Measurements from ENCODE around the gene CALHM6.

The CALHM6 gene

GRCh38 chr6:116445102-116445501 lies 16.1 kb upstream of the CALHM6 start:
- Histone ChIP-seq H3K4me3 (ENCODE audit: low read length in 2 of 2) (no peak overlapping the region), H3K9ac (ENCODE audit: low read length in 2 of 2) (no peak overlapping the region), H3K27me3 (ENCODE audit: control insufficient read depth in 1 of 2, insufficient read depth in 2 of 2, low read length in 2 of 2) (no peaks in the 10 kb centered on the region), H3K9me3 (ENCODE audit: control insufficient read depth in 2 of 2, low read length in 2 of 2) (no peaks in the 10 kb centered on the region), H3K4me1 (ENCODE audit: control insufficient read depth, insufficient read depth, low read length) (no peaks in the 10 kb centered on the region), H3K27ac (ENCODE audit: low read length) (no peak overlapping the region), H3K36me3 (ENCODE audit: control insufficient read depth in 2 of 2, insufficient read depth in 2 of 2, low read length in 2 of 2) (no peaks in the 10 kb centered on the region)

GRCh38 chr6:116446399-116446798 lies 14.8 kb upstream of the CALHM6 start:
- no peaks in the 10 kb centered on the region for H3K36me3 ChIP-seq (ENCODE audit: control insufficient read depth in 2 of 2, insufficient read depth in 2 of 2, low read length in 2 of 2)
- H3K9ac ChIP-seq (ENCODE audit: low read length in 2 of 2), result no peak overlapping the region
- H3K27ac ChIP-seq (ENCODE audit: low read length), result no peak overlapping the region
- no peaks in the 10 kb centered on the region for H3K4me1 ChIP-seq (ENCODE audit: control insufficient read depth, insufficient read depth, low read length)
- H3K4me3 ChIP-seq (ENCODE audit: low read length in 2 of 2), result no peak overlapping the region
- no peaks in the 10 kb centered on the region for H3K9me3 ChIP-seq (ENCODE audit: control insufficient read depth in 2 of 2, low read length in 2 of 2)
- no peaks in the 10 kb centered on the region for H3K27me3 ChIP-seq (ENCODE audit: control insufficient read depth in 1 of 2, insufficient read depth in 2 of 2, low read length in 2 of 2)

GRCh38 chr6:116447052-116447451 lies 14.1 kb upstream of the CALHM6 start:
- no peak overlapping the region for H3K4me3 ChIP-seq (ENCODE audit: low read length in 2 of 2)
- no peaks in the 10 kb centered on the region for H3K36me3 ChIP-seq (ENCODE audit: control insufficient read depth in 2 of 2, insufficient read depth in 2 of 2, low read length in 2 of 2)
- H3K27me3 ChIP-seq (ENCODE audit: control insufficient read depth in 1 of 2, insufficient read depth in 2 of 2, low read length in 2 of 2), result no peaks in the 10 kb centered on the region
- no peak overlapping the region for H3K9ac ChIP-seq (ENCODE audit: low read length in 2 of 2)
- no peaks in the 10 kb centered on the region for H3K4me1 ChIP-seq (ENCODE audit: control insufficient read depth, insufficient read depth, low read length)
- no peaks in the 10 kb centered on the region for H3K9me3 ChIP-seq (ENCODE audit: control insufficient read depth in 2 of 2, low read length in 2 of 2)
- no peak overlapping the region for H3K27ac ChIP-seq (ENCODE audit: low read length)

- Histone ChIP-seq H3K4me3 (ENCODE audit: low read length in 2 of 2) (no peak overlapping the region), H3K36me3 (ENCODE audit: control insufficient read depth in 2 of 2, insufficient read depth in 2 of 2, low read length in 2 of 2) (no peaks in the 10 kb centered on the region), H3K9ac (ENCODE audit: low read length in 2 of 2) (no peak overlapping the region), H3K4me1 (ENCODE audit: control insufficient read depth, insufficient read depth, low read length) (no peaks in the 10 kb centered on the region), H3K27me3 (ENCODE audit: control insufficient read depth in 1 of 2, insufficient read depth in 2 of 2, low read length in 2 of 2) (no peaks in the 10 kb centered on the region), H3K9me3 (ENCODE audit: control insufficient read depth in 2 of 2, low read length in 2 of 2) (no peaks in the 10 kb centered on the region), H3K27ac (ENCODE audit: low read length) (no peak overlapping the region)
Measured at GRCh38 chr6:116447496-116448011, 13.6 kb upstream of the CALHM6 start.

- no peaks in the 10 kb centered on the region for H3K27me3 ChIP-seq (ENCODE audit: control insufficient read depth in 1 of 2, insufficient read depth in 2 of 2, low read length in 2 of 2)
- H3K4me1 ChIP-seq (ENCODE audit: control insufficient read depth, insufficient read depth, low read length), result no peaks in the 10 kb centered on the region
Measured at GRCh38 chr6:116449565-116449964, 11.6 kb upstream of the CALHM6 start.

GRCh38 chr6:116450185-116450710 lies 10.9 kb upstream of the CALHM6 start:
- Histone ChIP-seq H3K27me3 (ENCODE audit: control insufficient read depth in 1 of 2, insufficient read depth in 2 of 2, low read length in 2 of 2) (no peaks in the 10 kb centered on the region), H3K9me3 (ENCODE audit: control insufficient read depth in 2 of 2, low read length in 2 of 2) (no peaks in the 10 kb centered on the region), H3K9ac (ENCODE audit: low read length in 2 of 2) (no peak overlapping the region), H3K4me3 (ENCODE audit: low read length in 2 of 2) (no peak overlapping the region), H3K36me3 (ENCODE audit: control insufficient read depth in 2 of 2, insufficient read depth in 2 of 2, low read length in 2 of 2) (no peaks in the 10 kb centered on the region), H3K27ac (ENCODE audit: low read length) (no peak overlapping the region), H3K4me1 (ENCODE audit: control insufficient read depth, insufficient read depth, low read length) (no peaks in the 10 kb centered on the region)

More at GRCh38 chr6:116449565-116449964, 11.6 kb upstream of the CALHM6 start:
- Histone ChIP-seq H3K36me3 (ENCODE audit: control insufficient read depth in 2 of 2, insufficient read depth in 2 of 2, low read length in 2 of 2) (no peaks in the 10 kb centered on the region), H3K9me3 (ENCODE audit: control insufficient read depth in 2 of 2, low read length in 2 of 2) (no peaks in the 10 kb centered on the region), H3K4me3 (ENCODE audit: low read length in 2 of 2) (no peak overlapping the region), H3K9ac (ENCODE audit: low read length in 2 of 2) (no peak overlapping the region), H3K27ac (ENCODE audit: low read length) (no peak overlapping the region)

- Histone ChIP-seq H3K27ac (ENCODE audit: low read length) (no peak overlapping the region), H3K27me3 (ENCODE audit: control insufficient read depth in 1 of 2, insufficient read depth in 2 of 2, low read length in 2 of 2) (no peaks in the 10 kb centered on the region), H3K4me1 (ENCODE audit: control insufficient read depth, insufficient read depth, low read length) (no peaks in the 10 kb centered on the region), H3K9me3 (ENCODE audit: control insufficient read depth in 2 of 2, low read length in 2 of 2) (no peaks in the 10 kb centered on the region), H3K9ac (ENCODE audit: low read length in 2 of 2) (no peak overlapping the region), H3K4me3 (ENCODE audit: low read length in 2 of 2) (no peak overlapping the region), H3K36me3 (ENCODE audit: control insufficient read depth in 2 of 2, insufficient read depth in 2 of 2, low read length in 2 of 2) (no peaks in the 10 kb centered on the region)
Measured at GRCh38 chr6:116450769-116451740, 10.1 kb upstream of the CALHM6 start.

- no peak overlapping the region for H3K9ac ChIP-seq (ENCODE audit: low read length in 2 of 2)
- H3K9me3 ChIP-seq (ENCODE audit: control insufficient read depth in 2 of 2, low read length in 2 of 2), result no peaks in the 10 kb centered on the region
Measured at GRCh38 chr6:116451916-116452315, 9.3 kb upstream of the CALHM6 start.

GRCh38 chr6:116452531-116452930 lies 8.6 kb upstream of the CALHM6 start:
- Histone ChIP-seq H3K27ac (ENCODE audit: low read length) (no peak overlapping the region), H3K27me3 (ENCODE audit: control insufficient read depth in 1 of 2, insufficient read depth in 2 of 2, low read length in 2 of 2) (no peaks in the 10 kb centered on the region)

More at GRCh38 chr6:116451916-116452315, 9.3 kb upstream of the CALHM6 start:
- Histone ChIP-seq H3K27me3 (ENCODE audit: control insufficient read depth in 1 of 2, insufficient read depth in 2 of 2, low read length in 2 of 2) (no peaks in the 10 kb centered on the region), H3K27ac (ENCODE audit: low read length) (no peak overlapping the region), H3K4me1 (ENCODE audit: control insufficient read depth, insufficient read depth, low read length) (no peaks in the 10 kb centered on the region), H3K4me3 (ENCODE audit: low read length in 2 of 2) (no peak overlapping the region), H3K36me3 (ENCODE audit: control insufficient read depth in 2 of 2, insufficient read depth in 2 of 2, low read length in 2 of 2) (no peaks in the 10 kb centered on the region)

GRCh38 chr6:116456106-116456505 lies 5.1 kb upstream of the CALHM6 start:
- Histone ChIP-seq H3K27me3 (ENCODE audit: control insufficient read depth in 1 of 2, insufficient read depth in 2 of 2, low read length in 2 of 2) (no peaks in the 10 kb centered on the region), H3K9me3 (ENCODE audit: control insufficient read depth in 2 of 2, low read length in 2 of 2) (no peaks in the 10 kb centered on the region), H3K27ac (ENCODE audit: low read length) (no peak overlapping the region), H3K9ac (ENCODE audit: low read length in 2 of 2) (no peak overlapping the region), H3K4me1 (ENCODE audit: control insufficient read depth, insufficient read depth, low read length) (no peaks in the 10 kb centered on the region), H3K36me3 (ENCODE audit: control insufficient read depth in 2 of 2, insufficient read depth in 2 of 2, low read length in 2 of 2) (no peaks in the 10 kb centered on the region), H3K4me3 (ENCODE audit: low read length in 2 of 2) (no peak overlapping the region)

More at GRCh38 chr6:116452531-116452930, 8.6 kb upstream of the CALHM6 start:
- Histone ChIP-seq H3K9me3 (ENCODE audit: control insufficient read depth in 2 of 2, low read length in 2 of 2) (no peaks in the 10 kb centered on the region), H3K9ac (ENCODE audit: low read length in 2 of 2) (no peak overlapping the region), H3K4me3 (ENCODE audit: low read length in 2 of 2) (no peak overlapping the region), H3K4me1 (ENCODE audit: control insufficient read depth, insufficient read depth, low read length) (no peaks in the 10 kb centered on the region), H3K36me3 (ENCODE audit: control insufficient read depth in 2 of 2, insufficient read depth in 2 of 2, low read length in 2 of 2) (no peaks in the 10 kb centered on the region)

- H3K4me1 ChIP-seq (ENCODE audit: control insufficient read depth, insufficient read depth, low read length), result no peaks in the 10 kb centered on the region
- no peak overlapping the region for H3K4me3 ChIP-seq (ENCODE audit: low read length in 2 of 2)
- H3K9me3 ChIP-seq (ENCODE audit: control insufficient read depth in 2 of 2, low read length in 2 of 2), result no peaks in the 10 kb centered on the region
- H3K27ac ChIP-seq (ENCODE audit: low read length), result no peak overlapping the region
- no peak overlapping the region for H3K9ac ChIP-seq (ENCODE audit: low read length in 2 of 2)
- H3K36me3 ChIP-seq (ENCODE audit: control insufficient read depth in 2 of 2, insufficient read depth in 2 of 2, low read length in 2 of 2), result no peaks in the 10 kb centered on the region
- peaks cover 0 to 3% of the 10 kb centered on the region in 2 donors for H3K27me3 ChIP-seq (ENCODE audit: control insufficient read depth in 1 of 2, insufficient read depth in 2 of 2, low read length in 2 of 2)
Measured at GRCh38 chr6:116456927-116457326, 4.2 kb upstream of the CALHM6 start.
